GM23338 (cell line): ENCODE results near the gene PSAPL1. TPM values are rescaled to one million over a fixed set of nuclear protein-coding genes. Genes with fewer than 3 reads are reported as not detected.

Experiments
- ATAC-seq: fragments of 200-7000 bp; cut with Tn5 transposase; 3 replicates; pipeline ENCODE4 v1.9.1; 2020
- DNase-seq: peaks from one replicate; pipeline ENCODE4 v3.0.0-alpha.2; 2015; ENCODE audit warnings: low spot score
- H2AFZ ChIP-seq: fragments of 200-600 bp; sonication (generic); 2 replicates; pipeline ENCODE4 v1.8.0; 2016; ENCODE audit warnings: antibody characterized with exemption, mild to moderate bottlenecking, moderate library complexity
- H3F3A ChIP-seq: fragments of 200-600 bp; sonication (generic); replicated peaks from 2 replicates; pipeline ENCODE4 v1.8.0; 2017; ENCODE audit warnings: antibody characterized with exemption, mixed run types, low read depth
- H3K27ac ChIP-seq: fragments of 200-600 bp; sonication (generic); 2 replicates; pipeline ENCODE4 v1.6.1; 2016; ENCODE audit warnings: low read depth
- H3K27me3 ChIP-seq: fragments of 200-600 bp; sonication (generic); 2 replicates; pipeline ENCODE4 v1.8.0; 2016; ENCODE audit warnings: mild to moderate bottlenecking, mixed run types, moderate library complexity; ENCODE audit not compliant: insufficient read depth
- H3K36me3 ChIP-seq: fragments of 200-600 bp; sonication (generic); 2 replicates; pipeline ENCODE4 v1.8.0; 2016; ENCODE audit warnings: mild to moderate bottlenecking; ENCODE audit not compliant: insufficient read depth
- H3K4me1 ChIP-seq: fragments of 200-600 bp; sonication (generic); 2 replicates; pipeline ENCODE4 v1.8.0; 2016; ENCODE audit warnings: mild to moderate bottlenecking, moderate library complexity; ENCODE audit not compliant: insufficient read depth
- H3K4me2 ChIP-seq: fragments of 200-600 bp; sonication (generic); 2 replicates; pipeline ENCODE4 v1.7.1; 2017; ENCODE audit warnings: mixed run types
- H3K4me3 ChIP-seq: fragments of 200-600 bp; sonication (generic); 2 replicates; pipeline ENCODE4 v1.6.1; 2016; ENCODE audit warnings: mixed run types
- H3K79me2 ChIP-seq: fragments of 200-600 bp; sonication (generic); replicated peaks from 2 replicates; pipeline ENCODE4 v1.8.0; 2017; ENCODE audit warnings: mild to moderate bottlenecking; ENCODE audit not compliant: insufficient read depth
- H3K9me2 ChIP-seq: fragments of 200-600 bp; sonication (generic); 2 replicates; pipeline ENCODE4 v1.8.0; 2017; ENCODE audit not compliant: insufficient read depth
- H4K20me1 ChIP-seq: fragments of 200-600 bp; sonication (generic); replicated peaks from 2 replicates; pipeline ENCODE4 v1.8.0; 2017; ENCODE audit warnings: mild to moderate bottlenecking; ENCODE audit not compliant: insufficient read depth
- H3K27ac Mint-ChIP-seq: 2 replicates; pipeline ENCODE4 v1.8.0; 2020; ENCODE audit warnings: inconsistent platforms, mild to moderate bottlenecking, moderate library complexity, mixed read lengths
- H3K27me3 Mint-ChIP-seq: 3 replicates; pipeline ENCODE4 v1.8.0; 2022; ENCODE audit warnings: low read depth, mild to moderate bottlenecking, moderate library complexity, mixed read lengths, inconsistent platforms; ENCODE audit not compliant: insufficient read depth, poor library complexity
- H3K36me3 Mint-ChIP-seq: 3 replicates; pipeline ENCODE4 v1.8.0; 2021; ENCODE audit warnings: low read depth, mild to moderate bottlenecking, inconsistent platforms, moderate library complexity, mixed read lengths
- H3K4me1 Mint-ChIP-seq: 3 replicates; pipeline ENCODE4 v1.8.0; 2020; ENCODE audit warnings: mild to moderate bottlenecking, inconsistent platforms, mixed read lengths
- H3K4me3 Mint-ChIP-seq: 3 replicates; pipeline ENCODE4 v1.8.0; 2021; ENCODE audit warnings: moderate library complexity, mild to moderate bottlenecking, inconsistent platforms, mixed read lengths
- H3K9me3 Mint-ChIP-seq: 3 replicates; pipeline ENCODE4 v1.8.0; 2020; ENCODE audit warnings: moderate library complexity, mild to moderate bottlenecking, inconsistent platforms, mixed read lengths
- CREB1 ChIP-seq: fragments of 250-450 bp; sonication (Bioruptor Pico); IDR thresholded peaks from 2 replicates; pipeline ENCODE4 v1.5.0; 2020; ENCODE audit warnings: low read depth, mild to moderate bottlenecking, moderate library complexity
- CTCF ChIP-seq, 2 experiments: fragments of 200-600 bp in 1 of 2; sonication (generic) in 1 of 2; conservative IDR thresholded peaks; 2 replicates each; pipeline versions ENCODE4 v1.5.1 to v1.6.1; 2016 to 2017; ENCODE audit warnings: antibody characterized with exemption in 2 of 2, low read depth in 2 of 2, mild to moderate bottlenecking in 2 of 2, moderate library complexity in 1 of 2
- ETS1 ChIP-seq: IDR thresholded peaks from 2 replicates; pipeline ENCODE4 v1.6.1; 2016; ENCODE audit warnings: antibody characterized with exemption
- EZH2 ChIP-seq: fragments of 200-600 bp; sonication (generic); IDR thresholded peaks from one replicate; pipeline ENCODE4 v1.8.0; 2017; ENCODE audit warnings: antibody characterized with exemption, mild to moderate bottlenecking, low read depth; ENCODE audit not compliant: unreplicated experiment
- EZH2phosphoT487 ChIP-seq: fragments of 200-600 bp; sonication (generic); IDR thresholded peaks from one replicate; pipeline ENCODE4 v1.8.1; 2018; ENCODE audit warnings: antibody characterized with exemption; ENCODE audit not compliant: unreplicated experiment
- JUNB ChIP-seq: IDR thresholded peaks from one replicate; pipeline ENCODE4 v1.6.1; 2016; ENCODE audit warnings: antibody characterized with exemption; ENCODE audit not compliant: unreplicated experiment
- POLR2AphosphoS5 ChIP-seq: IDR thresholded peaks from 2 replicates; pipeline ENCODE4 v1.6.1; 2016; ENCODE audit warnings: antibody characterized with exemption, low read depth
- REST ChIP-seq: IDR thresholded peaks from one replicate; pipeline ENCODE4 v1.6.1; 2018; ENCODE audit warnings: antibody characterized with exemption; ENCODE audit not compliant: unreplicated experiment
- STAT1 ChIP-seq: IDR thresholded peaks from one replicate; pipeline ENCODE4 v1.6.1; 2016; ENCODE audit warnings: antibody characterized with exemption; ENCODE audit not compliant: unreplicated experiment
- ZNF114 ChIP-seq: fragments of 250-450 bp; sonication (Bioruptor Pico); IDR thresholded peaks from 2 replicates; pipeline ENCODE4 v1.5.0; 2020; ENCODE audit warnings: mild to moderate bottlenecking, moderate library complexity
- ZNF331 ChIP-seq: fragments of 250-450 bp; sonication (Bioruptor Pico); IDR thresholded peaks from 2 replicates; pipeline ENCODE4 v1.5.0; 2020; ENCODE audit warnings: low read depth, mild to moderate bottlenecking, moderate library complexity
- ZNF462 ChIP-seq: fragments of 250-450 bp; sonication (Bioruptor Pico); IDR thresholded peaks from 2 replicates; pipeline ENCODE4 v1.5.0; 2020; ENCODE audit warnings: mild to moderate bottlenecking, moderate library complexity
- polyA plus RNA-seq: library from polyadenylated mRNA; unstranded; fragments of >200 nt; fragmentation: Nextera tagmentation; extraction: Ambion mirVana; gene quantifications from 2 replicates; pipeline ENCODE4 v1.2.1, GENCODE V29; 2016
- total RNA-seq: library from RNA; depleted of rRNA; stranded (reverse); fragments of >200 nt; shearing (Covaris generic); gene quantifications from 2 replicates; pipeline ENCODE4 v1.2.3, GENCODE V29; 2014

The PSAPL1 gene
- total and polyA plus RNA-seq, 2 experiments from 2014 or later: not detected

GRCh38 chr4:7410446-7410845, 24.3 kb downstream of the PSAPL1 start:
- Mint-ChIP-seq H3K4me3 (no peak overlapping the region), H3K9me3 (peaks cover 8% of the 10 kb centered on the region; the same call in 1 of the 3 replicates), H3K27me3 (peaks cover 44% of the 10 kb centered on the region), H3K36me3 (no peaks in the 10 kb centered on the region), H3K27ac (no peak overlapping the region), H3K4me1 (peaks cover 19% of the 10 kb centered on the region)
- no peak overlapping the region for H2AFZ ChIP-seq
- peaks cover 14% of the 10 kb centered on the region; the same call in 1 of the 2 replicates for H3K4me1 ChIP-seq
- H3K27me3 ChIP-seq: peaks cover 41% of the 10 kb centered on the region
- no peaks in the 10 kb centered on the region for H3F3A ChIP-seq
- H3K4me2 ChIP-seq: no peak overlapping the region
- ATAC-seq (no peak), DNase-seq (no peak)
- H3K4me3 ChIP-seq: no peak overlapping the region
- TF ChIP-seq CREB1 (CRISPR knock-in tag) (no peak), ZNF462 (CRISPR knock-in tag) (no peak), CTCF (conservative IDR thresholded peaks at IDR 0.05; ENCODE audit: low read depth in 2 of 2) (no peak), EZH2phosphoT487 (no peak), ZNF114 (no peak), EZH2 (no peak), STAT1 (no peak), ETS1 (no peak), JUNB (no peak), ZNF331 (CRISPR knock-in tag) (no peak), POLR2AphosphoS5 (no peak), REST (no peak)
- no peaks in the 10 kb centered on the region for H3K9me2 ChIP-seq
- no peaks in the 10 kb centered on the region for H3K36me3 ChIP-seq
- H3K79me2 ChIP-seq: no peaks in the 10 kb centered on the region
- H4K20me1 ChIP-seq: no peaks in the 10 kb centered on the region; the same call in 1 of the 2 replicates
- H3K27ac ChIP-seq: no peak overlapping the region
